SU-DHL-6 (cell line): ENCODE results near the gene GABRA5.

ENCODE experiments used
- H2AFZ ChIP-seq: fragments of 200-600 bp; sonication (generic); 2 replicates; pipeline ENCODE4 v1.6.1; 2014; ENCODE audit warnings: low read depth, mild to moderate bottlenecking, moderate library complexity, mixed read lengths, antibody characterized with exemption, low read length; ENCODE audit not compliant: severe bottlenecking
- H3F3A ChIP-seq: fragments of 200-600 bp; shearing (Covaris generic); 2 replicates; pipeline ENCODE4 v1.6.0; 2016; ENCODE audit warnings: antibody characterized with exemption, mild to moderate bottlenecking; ENCODE audit not compliant: insufficient read depth
- H3K27ac ChIP-seq: fragments of 200-600 bp; sonication (generic); 2 replicates; pipeline ENCODE4 v1.5.1; 2016; ENCODE audit warnings: low read depth, mild to moderate bottlenecking, low read length, moderate library complexity, mixed read lengths
- H3K27me3 ChIP-seq: fragments of 200-600 bp; sonication (generic), shearing (Covaris generic); 2 replicates; pipeline ENCODE4 v1.6.0; 2014; ENCODE audit warnings: mild to moderate bottlenecking, low read length
- H3K36me3 ChIP-seq: fragments of 200-600 bp; sonication (generic); 2 replicates; pipeline ENCODE4 v1.6.1; 2014; ENCODE audit warnings: mild to moderate bottlenecking, low read length, mixed read lengths
- H3K4me2 ChIP-seq: fragments of 300-600, 200-600 bp; shearing (Covaris generic), sonication (generic); 2 replicates; pipeline ENCODE4 v1.6.0; 2014; ENCODE audit warnings: low read length, low read depth, mild to moderate bottlenecking; ENCODE audit not compliant: poor library complexity, severe bottlenecking
- H3K4me3 ChIP-seq: fragments of 200-600 bp; sonication (generic); 2 replicates; pipeline ENCODE4 v1.5.1; 2014; ENCODE audit warnings: antibody characterized with exemption, low read length, mild to moderate bottlenecking, mixed read lengths; ENCODE audit not compliant: insufficient read depth, poor library complexity, severe bottlenecking
- H3K79me2 ChIP-seq: fragments of 200-600 bp; sonication (generic); 2 replicates; pipeline ENCODE4 v1.6.1; 2014; ENCODE audit warnings: mild to moderate bottlenecking, low read length, moderate library complexity; ENCODE audit not compliant: insufficient read depth
- H3K9ac ChIP-seq: fragments of 200-600 bp; sonication (generic); 2 replicates; pipeline ENCODE4 v1.7.0; 2014; ENCODE audit warnings: mild to moderate bottlenecking, low read length
- H3K9me2 ChIP-seq: fragments of 200-600 bp; sonication (generic); replicated peaks from 2 replicates; pipeline ENCODE4 v1.6.1; 2014; ENCODE audit warnings: low read length; ENCODE audit not compliant: insufficient read depth
- H3K9me3 ChIP-seq: fragments of 200-600 bp; sonication (generic); 2 replicates; pipeline ENCODE4 v1.6.1; 2014; ENCODE audit warnings: low read length, mixed read lengths; ENCODE audit not compliant: insufficient read depth
- H4K20me1 ChIP-seq: fragments of 200-600 bp; sonication (generic); 2 replicates; pipeline ENCODE4 v1.6.1; 2014; ENCODE audit warnings: low read depth, mild to moderate bottlenecking, antibody characterized with exemption, low read length, moderate library complexity, mixed read lengths
- EZH2phosphoT487 ChIP-seq: fragments of 200-600 bp; sonication (generic), shearing (Covaris generic); conservative IDR thresholded peaks from 2 replicates; pipeline ENCODE4 v1.6.1; 2018; ENCODE audit warnings: mild to moderate bottlenecking, antibody characterized with exemption, low read length, moderate library complexity, mixed read lengths
- TF ChIP-seq, protein P1 (sequence below): fragments of 200-600 bp; sonication (generic); IDR thresholded peaks from one replicate; pipeline ENCODE4 v1.5.1; 2017; ENCODE audit warnings: antibody characterized with exemption, mild to moderate bottlenecking, low read length, moderate library complexity; ENCODE audit not compliant: insufficient read depth, poor library complexity, severe bottlenecking

Gene GABRA5

DNA sequence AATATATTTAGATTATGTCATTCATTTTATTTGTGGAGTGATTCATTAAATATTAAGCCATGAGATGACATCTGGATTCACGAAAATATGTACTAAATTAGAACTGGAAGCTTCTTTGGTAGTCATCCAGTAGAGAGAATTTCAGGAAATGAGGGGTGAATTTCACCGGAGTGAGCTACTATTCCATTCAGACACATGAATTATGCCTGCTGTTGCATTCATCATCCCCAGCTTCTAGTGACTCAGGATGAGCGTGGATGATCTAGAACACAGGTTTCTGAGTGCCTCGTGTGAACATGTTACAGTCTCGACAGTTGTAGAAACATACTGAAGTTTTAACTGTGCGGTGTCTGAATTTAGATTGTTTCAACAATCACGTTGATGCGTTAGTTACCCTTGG lies 61.2 kb downstream of the GABRA5 start:
- H3K4me3 ChIP-seq, result no peak overlapping the region
- H2AFZ ChIP-seq, result no peak overlapping the region
- H3K9ac ChIP-seq, result no peak overlapping the region
- H4K20me1 ChIP-seq, result no peaks in the 10 kb centered on the region
- H3K27me3 ChIP-seq, result no peaks in the 10 kb centered on the region
- H3K79me2 ChIP-seq, result no peaks in the 10 kb centered on the region
- no peaks in the 10 kb centered on the region for H3F3A ChIP-seq
- no peaks in the 10 kb centered on the region for H3K9me2 ChIP-seq
- no peak for TF ChIP-seq EZH2phosphoT487
- TF ChIP-seq, protein P1, sequence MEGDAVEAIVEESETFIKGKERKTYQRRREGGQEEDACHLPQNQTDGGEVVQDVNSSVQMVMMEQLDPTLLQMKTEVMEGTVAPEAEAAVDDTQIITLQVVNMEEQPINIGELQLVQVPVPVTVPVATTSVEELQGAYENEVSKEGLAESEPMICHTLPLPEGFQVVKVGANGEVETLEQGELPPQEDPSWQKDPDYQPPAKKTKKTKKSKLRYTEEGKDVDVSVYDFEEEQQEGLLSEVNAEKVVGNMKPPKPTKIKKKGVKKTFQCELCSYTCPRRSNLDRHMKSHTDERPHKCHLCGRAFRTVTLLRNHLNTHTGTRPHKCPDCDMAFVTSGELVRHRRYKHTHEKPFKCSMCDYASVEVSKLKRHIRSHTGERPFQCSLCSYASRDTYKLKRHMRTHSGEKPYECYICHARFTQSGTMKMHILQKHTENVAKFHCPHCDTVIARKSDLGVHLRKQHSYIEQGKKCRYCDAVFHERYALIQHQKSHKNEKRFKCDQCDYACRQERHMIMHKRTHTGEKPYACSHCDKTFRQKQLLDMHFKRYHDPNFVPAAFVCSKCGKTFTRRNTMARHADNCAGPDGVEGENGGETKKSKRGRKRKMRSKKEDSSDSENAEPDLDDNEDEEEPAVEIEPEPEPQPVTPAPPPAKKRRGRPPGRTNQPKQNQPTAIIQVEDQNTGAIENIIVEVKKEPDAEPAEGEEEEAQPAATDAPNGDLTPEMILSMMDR, result no peak
- H3K9me3 ChIP-seq, result no peaks in the 10 kb centered on the region
- no peak overlapping the region for H3K27ac ChIP-seq
- no peak overlapping the region for H3K4me2 ChIP-seq
- H3K36me3 ChIP-seq, result no peaks in the 10 kb centered on the region

DNA sequence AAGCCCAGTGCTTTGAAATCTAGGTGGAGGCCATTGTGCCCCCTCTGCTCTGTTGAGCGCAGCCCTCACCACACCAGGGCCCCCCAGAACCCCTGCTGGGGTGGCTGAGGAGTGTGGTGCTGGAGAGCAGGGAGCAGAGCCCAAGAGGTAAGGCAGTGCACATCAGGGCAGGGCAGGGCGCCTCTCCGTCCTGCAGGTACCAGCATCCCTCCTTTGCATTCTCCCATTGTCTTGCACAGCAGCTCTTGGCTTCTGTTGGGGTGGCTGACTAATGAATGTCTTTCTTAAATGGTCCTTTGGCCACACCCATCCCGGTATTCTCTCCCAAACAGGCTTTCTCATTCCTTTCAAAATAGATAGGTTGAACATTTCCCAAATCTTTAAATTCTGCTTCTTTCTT lies 62.7 kb downstream of the GABRA5 start:
- H3K79me2 ChIP-seq, result no peaks in the 10 kb centered on the region
- no peaks in the 10 kb centered on the region for H3K9me3 ChIP-seq
- no peaks in the 10 kb centered on the region for H3F3A ChIP-seq
- H3K36me3 ChIP-seq, result no peaks in the 10 kb centered on the region
- TF ChIP-seq EZH2phosphoT487, result no peak
- TF ChIP-seq, protein P1, result no peak
- H3K9me2 ChIP-seq, result no peaks in the 10 kb centered on the region
- H3K27me3 ChIP-seq, result no peaks in the 10 kb centered on the region
- no peak overlapping the region for H3K4me2 ChIP-seq
- no peaks in the 10 kb centered on the region for H4K20me1 ChIP-seq
- no peak overlapping the region for H3K27ac ChIP-seq
- H3K9ac ChIP-seq, result no peak overlapping the region
- no peak overlapping the region for H3K4me3 ChIP-seq
- no peak overlapping the region for H2AFZ ChIP-seq

DNA sequence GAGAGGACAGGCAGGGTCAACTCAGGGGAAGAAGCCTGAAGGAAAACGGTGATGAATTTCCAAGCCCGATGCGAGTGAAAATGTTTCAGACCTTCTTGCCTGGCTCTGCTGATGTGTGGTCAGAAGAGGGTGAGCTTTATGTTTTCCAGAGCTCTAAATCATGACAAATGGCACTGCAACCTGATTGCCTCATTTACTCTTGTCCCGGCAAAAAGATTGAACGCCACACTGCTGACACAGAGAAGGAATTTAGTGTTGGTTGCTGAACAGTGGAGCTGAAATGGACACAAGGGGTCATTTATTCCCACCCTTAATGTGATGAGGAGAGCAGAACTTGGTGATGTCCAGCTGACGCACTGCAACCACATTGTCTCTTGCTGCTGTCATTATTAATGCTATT lies 68.0 kb downstream of the GABRA5 start:
- Histone ChIP-seq H3K79me2 (no peaks in the 10 kb centered on the region), H3K27ac (no peak overlapping the region), H3K9me2 (no peaks in the 10 kb centered on the region), H3K4me2 (no peak overlapping the region), H3K9ac (no peak overlapping the region), H2AFZ (no peak overlapping the region), H3K9me3 (no peaks in the 10 kb centered on the region), H3K4me3 (no peak overlapping the region), H3K27me3 (no peaks in the 10 kb centered on the region), H3F3A (no peaks in the 10 kb centered on the region), H3K36me3 (no peaks in the 10 kb centered on the region), H4K20me1 (no peaks in the 10 kb centered on the region)
- no peak for TF ChIP-seq EZH2phosphoT487
- TF ChIP-seq, protein P1, result no peak

DNA sequence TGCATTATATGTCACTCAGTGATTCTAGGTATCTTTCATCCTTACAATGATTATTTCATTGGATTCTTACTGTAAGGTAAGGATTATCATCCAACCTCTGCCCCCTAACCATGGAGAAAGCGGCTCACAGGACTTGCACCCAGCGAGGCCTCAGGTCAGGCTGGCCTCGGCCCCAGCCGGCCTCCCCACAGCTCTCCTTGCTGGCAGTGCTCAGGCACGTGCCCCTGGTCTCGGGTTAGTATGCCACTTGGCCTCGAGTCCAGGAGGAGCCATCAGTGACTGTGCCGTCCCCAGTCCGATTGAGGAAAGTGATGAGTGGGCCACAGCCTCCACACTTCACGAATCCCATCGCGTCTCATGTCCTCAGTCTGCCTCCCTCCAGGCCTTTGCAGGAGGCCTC lies 68.5 kb downstream of the GABRA5 start:
- Histone ChIP-seq H3K9ac (no peak overlapping the region), H2AFZ (no peak overlapping the region), H3F3A (no peaks in the 10 kb centered on the region), H3K9me3 (no peaks in the 10 kb centered on the region), H3K4me2 (no peak overlapping the region), H3K27ac (no peak overlapping the region), H3K36me3 (no peaks in the 10 kb centered on the region), H3K9me2 (no peaks in the 10 kb centered on the region), H3K27me3 (no peaks in the 10 kb centered on the region), H4K20me1 (no peaks in the 10 kb centered on the region), H3K4me3 (no peak overlapping the region), H3K79me2 (no peaks in the 10 kb centered on the region)
- no peak for TF ChIP-seq EZH2phosphoT487
- TF ChIP-seq, protein P1, result no peak
